IMR-90 (cell line): ENCODE results near the gene VCL. TPM values are rescaled to one million over a fixed set of nuclear protein-coding genes. Genes with fewer than 3 reads are reported as not detected.
A peak's percentile ranks its signal among the peaks of the same experiment; 100 is the strongest.

Experiments used
- ATAC-seq: fragments of 200-7000 bp; cut with Tn5 transposase; 2 replicates; pipeline ENCODE4 v1.9.1; 2020; ENCODE audit warnings: low read depth, mild to moderate bottlenecking, moderate library complexity
- BruUV-seq: library from RNA; stranded (reverse); fragments of 400-500 nt; replicated peaks from 2 replicates; lab custom pipeline; 2021; lab: Mats Ljungman, UMichigan
- CTCF ChIA-PET: fragments of 300-600 bp; formaldehyde crosslinking; extraction: SDS; loops from one replicate; lab custom pipeline; 2021; ENCODE audit warnings: antibody characterized with exemption; lab: Yijun Ruan, JAX
- POLR2A ChIA-PET: fragments of 300-600 bp; sonication (Branson Sonifier 250); formaldehyde crosslinking; loops from one replicate; lab custom pipeline; 2022; ENCODE audit warnings: antibody characterized with exemption; ENCODE audit not compliant: unreplicated experiment; lab: Charles Lee
- DNase-seq: peaks from one replicate; pipeline ENCODE4 v3.0.0; 2013
- H2AFZ ChIP-seq: replicated peaks from 2 replicates; pipeline ENCODE3; 2013; ENCODE audit warnings: low read length, mild to moderate bottlenecking; ENCODE audit not compliant: poor library complexity
- H2AK5ac ChIP-seq: 2 replicates; pipeline ENCODE4 v1.6.1; 2013; ENCODE audit warnings: low read depth, low read length, inconsistent platforms
- H2AK9ac ChIP-seq: replicated peaks from 2 replicates; pipeline ENCODE3; 2013; ENCODE audit warnings: mild to moderate bottlenecking, low read depth, low read length, moderate library complexity; ENCODE audit not compliant: poor library complexity
- H2BK120ac ChIP-seq: 2 replicates; pipeline ENCODE4 v1.6.1; 2013; ENCODE audit warnings: low read depth, low read length, inconsistent platforms
- H2BK15ac ChIP-seq: 3 replicates; pipeline ENCODE4 v1.6.1; 2013; ENCODE audit warnings: low read depth, low read length, inconsistent platforms
- H2BK20ac ChIP-seq: 2 replicates; pipeline ENCODE4 v1.6.1; 2013; ENCODE audit warnings: low read depth, mild to moderate bottlenecking, inconsistent platforms, low read length, moderate library complexity
- H2BK5ac ChIP-seq: 2 replicates; pipeline ENCODE4 v1.6.1; 2013; ENCODE audit warnings: mild to moderate bottlenecking, low read depth, low read length, inconsistent platforms; ENCODE audit not compliant: poor library complexity, severe bottlenecking
- H3K14ac ChIP-seq: replicated peaks from 2 replicates; pipeline ENCODE4 v1.6.1; 2013; ENCODE audit warnings: low read depth, low read length, inconsistent platforms
- H3K18ac ChIP-seq: 2 replicates; pipeline ENCODE4 v1.6.1; 2013; ENCODE audit warnings: low read depth, low read length, control low read depth
- H3K23ac ChIP-seq: 2 replicates; pipeline ENCODE4 v1.6.1; 2013; ENCODE audit warnings: low read depth, low read length, inconsistent platforms
- H3K27ac ChIP-seq: 2 replicates; pipeline ENCODE4 v1.5.1; 2013; ENCODE audit warnings: mild to moderate bottlenecking, control low read depth, low read length; ENCODE audit not compliant: insufficient read depth
- H3K27me3 ChIP-seq: 2 replicates; pipeline ENCODE4 v1.6.1; 2013; ENCODE audit warnings: low read length; ENCODE audit not compliant: control insufficient read depth, insufficient read depth
- H3K36me3 ChIP-seq: 2 replicates; pipeline ENCODE4 v1.6.1; 2013; ENCODE audit warnings: low read length, mixed read lengths; ENCODE audit not compliant: control insufficient read depth, insufficient read depth
- H3K4ac ChIP-seq: 2 replicates; pipeline ENCODE4 v1.6.1; 2013; ENCODE audit warnings: low read depth, low read length, inconsistent platforms
- H3K4me1 ChIP-seq: 2 replicates; pipeline ENCODE4 v1.6.1; 2013; ENCODE audit warnings: low read length, mixed read lengths; ENCODE audit not compliant: control insufficient read depth, insufficient read depth
- H3K4me2 ChIP-seq: 2 replicates; pipeline ENCODE4 v1.6.1; 2013; ENCODE audit warnings: low read depth, mild to moderate bottlenecking, control low read depth, low read length, moderate library complexity
- H3K4me3 ChIP-seq: 2 replicates; pipeline ENCODE4 v1.5.1; 2013; ENCODE audit warnings: low read depth, mild to moderate bottlenecking, control low read depth, low read length, moderate library complexity; ENCODE audit not compliant: insufficient read depth
- H3K56ac ChIP-seq: 2 replicates; pipeline ENCODE4 v1.6.1; 2013; ENCODE audit warnings: low read length, inconsistent platforms; ENCODE audit not compliant: insufficient read depth; ENCODE audit errors: extremely low read depth
- H3K79me1 ChIP-seq, 2 experiments: 2 replicates each; pipeline ENCODE4 v1.6.1; 2013; ENCODE audit warnings: low read length in 2 of 2, inconsistent platforms in 1 of 2, low read depth in 1 of 2
- H3K9ac ChIP-seq: 2 replicates; pipeline ENCODE4 v1.6.1; 2013; ENCODE audit warnings: low read depth, low read length, control low read depth
- H3K9me1 ChIP-seq: 2 replicates; pipeline ENCODE4 v1.6.1; 2013; ENCODE audit warnings: low read length, inconsistent platforms; ENCODE audit not compliant: insufficient read depth
- H3K9me3 ChIP-seq: 2 replicates; pipeline ENCODE4 v1.6.1; 2013; ENCODE audit warnings: low read length; ENCODE audit not compliant: control insufficient read depth, insufficient read depth
- H4K20me1 ChIP-seq: 2 replicates; pipeline ENCODE4 v1.6.1; 2013; ENCODE audit warnings: low read length, inconsistent platforms; ENCODE audit not compliant: insufficient read depth
- H4K5ac ChIP-seq: 2 replicates; pipeline ENCODE4 v1.6.1; 2013; ENCODE audit warnings: mild to moderate bottlenecking, low read depth, low read length, control low read depth
- H4K8ac ChIP-seq, 2 experiments: 2 replicates each; pipeline ENCODE4 v1.6.1; 2013; ENCODE audit warnings: low read depth in 2 of 2, low read length in 2 of 2, control low read depth in 1 of 2, inconsistent platforms in 1 of 2
- H4K91ac ChIP-seq: 2 replicates; pipeline ENCODE4 v1.6.1; 2013; ENCODE audit warnings: low read depth, low read length, inconsistent platforms; ENCODE audit not compliant: insufficient read depth
- CEBPB ChIP-seq: IDR thresholded peaks from 2 replicates; pipeline ENCODE4 v1.6.1; 2012; ENCODE audit warnings: low read depth, low read length, improper control_type of control experiment
- CHD1 ChIP-seq: IDR thresholded peaks from 2 replicates; pipeline ENCODE4 v1.6.1; 2012; ENCODE audit warnings: low read depth, low read length, improper control_type of control experiment
- MAFK ChIP-seq: IDR thresholded peaks from 2 replicates; pipeline ENCODE4 v1.6.1; 2012; ENCODE audit warnings: low read depth, low read length, improper control_type of control experiment
- MAZ ChIP-seq: IDR thresholded peaks from 2 replicates; pipeline ENCODE4 v1.6.1; 2012; ENCODE audit warnings: low read depth, mild to moderate bottlenecking, low read length, improper control_type of control experiment, moderate library complexity, borderline replicate concordance
- MXI1 ChIP-seq: IDR thresholded peaks from 2 replicates; pipeline ENCODE4 v1.6.1; 2012; ENCODE audit warnings: low read depth, mild to moderate bottlenecking, low read length, moderate library complexity, borderline replicate concordance
- NFE2L2 ChIP-seq: fragments of 150-350 bp; IDR thresholded peaks from 2 replicates; pipeline ENCODE4 v1.6.1; 2016; ENCODE audit warnings: low read depth, mild to moderate bottlenecking, low read length
- RAD21 ChIP-seq: IDR thresholded peaks from 2 replicates; pipeline ENCODE4 v1.6.1; 2012; ENCODE audit warnings: low read length, improper control_type of control experiment
- RFX5 ChIP-seq: IDR thresholded peaks from 2 replicates; pipeline ENCODE4 v1.8.0; 2012; ENCODE audit warnings: low read depth, mild to moderate bottlenecking, low read length, moderate library complexity
- SMC3 ChIP-seq: fragments of 150-350 bp; IDR thresholded peaks from 2 replicates; pipeline ENCODE4 v1.6.1; 2016; ENCODE audit warnings: low read depth, mild to moderate bottlenecking, antibody characterized with exemption, low read length, moderate library complexity
- WGBS, 2 experiments: methylation state at CpG; one replicate each; pipeline versions ENCODE4 v1.1.5 to v1.1.7; 2013; ENCODE audit warnings: missing lambda C conversion rate in 2 of 2; ENCODE audit not compliant: insufficient read length in 1 of 2; ENCODE audit errors: extremely low coverage in 2 of 2; 5-methylcytosine and 5-hydroxymethylcytosine counted together
- dilution Hi-C: fragments of 300-500 bp; cut with HindIII; formaldehyde crosslinking; loops from one replicate; pipeline ENCODE4 v1.14.3; 2018; ENCODE audit warnings: low sequenced_read_pairs; ENCODE audit not compliant: unreplicated experiment
- in situ Hi-C: fragments of 300-500 bp; cut with MboI; formaldehyde crosslinking; loops from 3 replicates; pipeline ENCODE4 v1.14.3; 2019; ENCODE audit warnings: low sequenced_read_pairs, inconsistent platforms, mixed read lengths
- intact Hi-C: fragments of 100-400 bp; cut with micrococcal nuclease; formaldehyde crosslinking; loops from 2 replicates; pipeline ENCODE4 v1.10.0; 2022
- polyA plus RNA-seq, 3 experiments: library from polyadenylated mRNA; depleted of rRNA; stranded (reverse); fragments of >200 nt; gene quantifications; 2 replicates each; pipeline ENCODE4 v1.2.3, GENCODE V29; 2012; ENCODE audit warnings: low replicate concordance in 1 of 3
- total RNA-seq: library from RNA; depleted of rRNA; stranded (reverse); fragments of >200 nt; gene quantifications from 2 replicates; pipeline ENCODE4 v1.2.3, GENCODE V29; 2012
- TF ChIP-seq, protein P1 (sequence below): fragments of 150-350 bp; IDR thresholded peaks from 2 replicates; pipeline ENCODE4 v1.6.1; 2016; ENCODE audit warnings: low read depth, mild to moderate bottlenecking, low read length, moderate library complexity, borderline replicate concordance

Gene VCL
- total and polyA plus RNA-seq, 2 of the 4 experiments (the other 2 are of a cell fraction) = 227 to 283 TPM

GRCh38 chr10:74011017-74011416, 13.1 kb downstream of the VCL start:
- Histone ChIP-seq H2BK15ac (no peak overlapping the region), H3K4me2 (peak overlapping the region; percentile 69; the same call in 1 of the 2 replicates), H4K20me1 (peaks cover 93% of the 10 kb centered on the region), H3K4me1 (peaks cover 20% of the 10 kb centered on the region), H3K23ac (peak overlapping the region; percentile 44; the same call in 1 of the 2 replicates), H2AK5ac (no peak overlapping the region), H4K91ac (no peak overlapping the region), H3K14ac (no peak overlapping the region), H2AFZ (no peak overlapping the region), H3K56ac (no peak overlapping the region), H4K8ac (no peak overlapping the region), H2BK5ac (peak overlapping the region; percentile 89), H3K9me3 (no peaks in the 10 kb centered on the region), H3K18ac (peak overlapping the region; percentile 45; the same call in 1 of the 2 replicates), H3K4me3 (no peak overlapping the region), H3K4ac (no peak overlapping the region), H3K27me3 (no peaks in the 10 kb centered on the region), H2BK20ac (no peak overlapping the region), H3K9me1 (peaks cover 11% of the 10 kb centered on the region), H3K9ac (no peak overlapping the region; the same call in 1 of the 2 replicates), H2BK120ac (no peak overlapping the region), H3K27ac (no peak overlapping the region), H3K36me3 (peaks cover 20% of the 10 kb centered on the region), H2AK9ac (no peak overlapping the region), H3K79me1 (peaks cover 0 to 35% of the 10 kb centered on the region in 2 experiments; a peak in 2 of 4 replicates), H4K5ac (no peak overlapping the region)
- no CpG with 5 or more reads among the region's 6 CpGs for WGBS, 2 experiments
- intact Hi-C loops (no loop called here), in situ Hi-C loops (no loop called here), dilution Hi-C loops (no loop called here)
- no TSS peak for BruUV-seq
- ChIA-PET POLR2A (no interaction called here), CTCF (interaction anchor here (0.6 to 1.0 kb wide), 2 partner anchors 12 to 104 kb away, joined by 3 read pairs; no protein-coding TSS in a partner anchor)
- ATAC-seq = no peak
- TF ChIP-seq CHD1 (no peak), RFX5 (no peak), MXI1 (no peak), RAD21 (no peak), MAZ (no peak), MAFK (no peak), SMC3 (no peak), CEBPB (no peak), NFE2L2 (no peak)
- TF ChIP-seq, protein P1, sequence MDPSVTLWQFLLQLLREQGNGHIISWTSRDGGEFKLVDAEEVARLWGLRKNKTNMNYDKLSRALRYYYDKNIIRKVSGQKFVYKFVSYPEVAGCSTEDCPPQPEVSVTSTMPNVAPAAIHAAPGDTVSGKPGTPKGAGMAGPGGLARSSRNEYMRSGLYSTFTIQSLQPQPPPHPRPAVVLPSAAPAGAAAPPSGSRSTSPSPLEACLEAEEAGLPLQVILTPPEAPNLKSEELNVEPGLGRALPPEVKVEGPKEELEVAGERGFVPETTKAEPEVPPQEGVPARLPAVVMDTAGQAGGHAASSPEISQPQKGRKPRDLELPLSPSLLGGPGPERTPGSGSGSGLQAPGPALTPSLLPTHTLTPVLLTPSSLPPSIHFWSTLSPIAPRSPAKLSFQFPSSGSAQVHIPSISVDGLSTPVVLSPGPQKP = no peak
- DNase-seq = no peak
